Stimulated activated naive B cell treated with anti-CD40 and anti-IgM and Interleukin-4, amounts not matched to agents 10 μg/mL and 1 μg/mL and 100 μg/mL, for 72 hours (primary cell): Measurements from ENCODE around the gene ITGA2.
A peak's percentile ranks its signal among the peaks of the same experiment; 100 is the strongest.

ENCODE experiments used
- ATAC-seq, 2 donors: fragments of 150-1000 bp; cut with Tn5 transposase; replicated peaks; 2 replicates each; pipeline ENCODE4 v1.10.0; 2021; ENCODE audit warnings: moderate library complexity in 1 of 2
- DNase-seq: peaks from one replicate; pipeline ENCODE4 v3.0.0; 2021
- H3K27ac Mint-ChIP-seq: one replicate; pipeline ENCODE4 v1.8.0; 2022; ENCODE audit warnings: mild to moderate bottlenecking, mixed read lengths
- H3K27me3 Mint-ChIP-seq, 2 donors: one replicate each; pipeline ENCODE4 v1.8.0; 2022; ENCODE audit warnings: mixed read lengths in 2 of 2
- H3K36me3 Mint-ChIP-seq, 2 donors: one replicate each; pipeline ENCODE4 v1.8.0; 2022; ENCODE audit warnings: mixed read lengths in 2 of 2, mild to moderate bottlenecking in 1 of 2
- H3K4me1 Mint-ChIP-seq, 2 donors: one replicate each; pipeline ENCODE4 v1.8.0; 2022; ENCODE audit warnings: mixed read lengths in 2 of 2, mild to moderate bottlenecking in 1 of 2
- H3K4me3 Mint-ChIP-seq, 2 donors: one replicate each; pipeline ENCODE4 v1.8.0; 2022; ENCODE audit warnings: mild to moderate bottlenecking in 2 of 2, mixed read lengths in 2 of 2, moderate library complexity in 1 of 2
- H3K9me3 Mint-ChIP-seq, 2 donors: one replicate each; pipeline ENCODE4 v1.8.0; 2022; ENCODE audit warnings: mixed read lengths in 2 of 2, mild to moderate bottlenecking in 1 of 2

The ITGA2 gene

GRCh38 chr5:53038196-53038847 is 49.2 kb downstream of the ITGA2 start:
- Mint-ChIP-seq H3K4me1 (peaks cover 2 to 6% of the 10 kb centered on the region in 2 donors), H3K27ac (no peak overlapping the region), H3K9me3 (no peaks in the 10 kb centered on the region), H3K27me3 (peaks cover 0 to 4% of the 10 kb centered on the region in 2 donors), H3K36me3 (no peaks in the 10 kb centered on the region), H3K4me3 (no peak overlapping the region)
- ATAC-seq (no peak), DNase-seq (no peak)

GRCh38 chr5:53039855-53040254 is 50.7 kb downstream of the ITGA2 start:
- Mint-ChIP-seq H3K4me1 (peaks cover 2 to 6% of the 10 kb centered on the region in 2 donors), H3K27me3 (peaks cover 0 to 4% of the 10 kb centered on the region in 2 donors), H3K4me3 (no peak overlapping the region), H3K36me3 (no peaks in the 10 kb centered on the region), H3K27ac (no peak overlapping the region), H3K9me3 (no peaks in the 10 kb centered on the region)
- no peak for ATAC-seq
- DNase-seq, result no peak

- H3K4me3 Mint-ChIP-seq, result no peak overlapping the region
- no peaks in the 10 kb centered on the region for H3K9me3 Mint-ChIP-seq
- peak; percentile 89 to 93 for ATAC-seq
- DNase-seq, result no peak
- no peaks in the 10 kb centered on the region for H3K36me3 Mint-ChIP-seq
- H3K4me1 Mint-ChIP-seq, result peaks cover 2 to 6% of the 10 kb centered on the region in 2 donors
- H3K27me3 Mint-ChIP-seq, result peaks cover 0 to 4% of the 10 kb centered on the region in 2 donors
- H3K27ac Mint-ChIP-seq, result no peak overlapping the region
Measured at GRCh38 chr5:53041071-53041692, 52.0 kb downstream of the ITGA2 start.

DNA sequence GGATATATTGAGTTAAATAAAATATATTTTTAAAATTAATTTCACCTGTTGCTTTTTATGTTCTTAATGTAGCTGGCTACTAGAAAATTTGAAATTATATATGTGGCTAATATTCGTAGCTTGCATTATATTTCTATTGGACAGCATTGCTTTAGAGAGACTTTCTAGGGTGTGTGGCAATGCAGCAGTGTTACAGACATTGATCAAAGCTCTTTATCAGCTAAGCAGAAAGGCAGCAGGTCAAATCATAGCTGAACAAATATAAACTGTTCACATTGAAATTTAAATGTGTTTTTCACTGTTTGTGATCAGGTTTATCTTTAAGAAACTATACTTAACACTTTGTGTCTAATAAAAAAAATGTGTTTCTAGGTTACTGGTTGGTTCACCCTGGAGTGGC is 52.6 kb downstream of the ITGA2 start:
- no peaks in the 10 kb centered on the region for H3K9me3 Mint-ChIP-seq
- DNase-seq, result no peak
- no peak for ATAC-seq
- no peak overlapping the region for H3K27ac Mint-ChIP-seq
- no peaks in the 10 kb centered on the region for H3K36me3 Mint-ChIP-seq
- H3K27me3 Mint-ChIP-seq, result peaks cover 0 to 4% of the 10 kb centered on the region in 2 donors
- no peak overlapping the region for H3K4me3 Mint-ChIP-seq
- peaks cover 2 to 6% of the 10 kb centered on the region in 2 donors for H3K4me1 Mint-ChIP-seq

DNA sequence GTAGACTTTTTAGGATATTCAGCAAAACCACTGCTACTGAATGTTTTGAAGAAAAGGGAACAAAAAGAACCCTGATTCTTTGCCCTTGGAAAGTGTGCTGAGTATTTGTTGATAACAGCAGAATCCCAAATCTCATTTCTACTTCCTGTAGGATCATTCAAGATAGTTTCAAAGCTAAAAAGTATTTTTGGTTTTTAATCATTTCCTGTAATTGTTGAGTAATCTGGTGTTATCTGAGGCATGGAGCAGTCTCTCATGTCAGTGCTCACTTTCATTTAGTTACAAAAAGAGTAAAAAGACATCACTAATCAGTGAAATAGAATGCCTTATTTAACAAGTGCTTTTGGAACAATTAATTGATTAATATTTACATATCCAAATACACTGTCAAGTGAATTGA is 56.1 kb downstream of the ITGA2 start:
- no peak overlapping the region for H3K4me3 Mint-ChIP-seq
- ATAC-seq, result no peak
- H3K27ac Mint-ChIP-seq, result no peak overlapping the region

DNA sequence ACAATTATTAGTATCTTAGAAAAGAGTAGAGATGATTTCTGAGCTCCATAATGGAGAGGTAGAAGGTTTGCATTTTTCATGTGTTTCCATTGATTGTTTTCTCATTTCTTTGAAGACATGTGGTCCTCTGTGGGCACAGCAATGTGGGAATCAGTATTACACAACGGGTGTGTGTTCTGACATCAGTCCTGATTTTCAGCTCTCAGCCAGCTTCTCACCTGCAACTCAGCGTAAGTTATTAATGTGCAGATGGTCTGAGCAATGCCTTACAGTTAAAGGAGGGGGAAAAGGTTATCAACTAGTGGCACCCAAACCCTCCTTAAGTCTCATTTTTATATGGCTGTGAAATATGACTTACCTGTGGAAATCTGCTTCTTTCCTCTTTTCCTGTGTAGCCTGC is 59.1 kb downstream of the ITGA2 start:
- Mint-ChIP-seq H3K4me1 (no peaks in the 10 kb centered on the region), H3K4me3 (no peak overlapping the region), H3K9me3 (no peaks in the 10 kb centered on the region), H3K36me3 (no peaks in the 10 kb centered on the region), H3K27ac (no peak overlapping the region), H3K27me3 (no peaks in the 10 kb centered on the region)
- no peak for ATAC-seq
- DNase-seq, result no peak

More for the DNA sequence above, 56.1 kb downstream of the ITGA2 start:
- no peaks in the 10 kb centered on the region for H3K9me3 Mint-ChIP-seq
- no peak for DNase-seq
- no peaks in the 10 kb centered on the region for H3K27me3 Mint-ChIP-seq
- peaks cover 2 to 6% of the 10 kb centered on the region in 2 donors for H3K4me1 Mint-ChIP-seq
- no peaks in the 10 kb centered on the region for H3K36me3 Mint-ChIP-seq

- no peaks in the 10 kb centered on the region for H3K4me1 Mint-ChIP-seq
- H3K27me3 Mint-ChIP-seq, result no peaks in the 10 kb centered on the region
- no peak overlapping the region for H3K27ac Mint-ChIP-seq
- H3K4me3 Mint-ChIP-seq, result no peak overlapping the region
- ATAC-seq (no peak), DNase-seq (no peak)
- no peaks in the 10 kb centered on the region for H3K36me3 Mint-ChIP-seq
- no peaks in the 10 kb centered on the region for H3K9me3 Mint-ChIP-seq
Measured at GRCh38 chr5:53052499-53052898, 63.3 kb downstream of the ITGA2 start.

GRCh38 chr5:53053364-53053763 is 64.2 kb downstream of the ITGA2 start:
- Mint-ChIP-seq H3K9me3 (no peaks in the 10 kb centered on the region), H3K4me3 (no peak overlapping the region), H3K4me1 (no peaks in the 10 kb centered on the region), H3K36me3 (no peaks in the 10 kb centered on the region), H3K27me3 (no peaks in the 10 kb centered on the region), H3K27ac (no peak overlapping the region)
- no peak for ATAC-seq
- DNase-seq, result no peak

- no peaks in the 10 kb centered on the region for H3K27me3 Mint-ChIP-seq
- H3K36me3 Mint-ChIP-seq, result no peaks in the 10 kb centered on the region
- DNase-seq, result no peak
- H3K27ac Mint-ChIP-seq, result no peak overlapping the region
- no peaks in the 10 kb centered on the region for H3K4me1 Mint-ChIP-seq
- ATAC-seq, result no peak
- no peaks in the 10 kb centered on the region for H3K9me3 Mint-ChIP-seq
- H3K4me3 Mint-ChIP-seq, result no peak overlapping the region
Measured at GRCh38 chr5:53055365-53055764, 66.2 kb downstream of the ITGA2 start.

DNA sequence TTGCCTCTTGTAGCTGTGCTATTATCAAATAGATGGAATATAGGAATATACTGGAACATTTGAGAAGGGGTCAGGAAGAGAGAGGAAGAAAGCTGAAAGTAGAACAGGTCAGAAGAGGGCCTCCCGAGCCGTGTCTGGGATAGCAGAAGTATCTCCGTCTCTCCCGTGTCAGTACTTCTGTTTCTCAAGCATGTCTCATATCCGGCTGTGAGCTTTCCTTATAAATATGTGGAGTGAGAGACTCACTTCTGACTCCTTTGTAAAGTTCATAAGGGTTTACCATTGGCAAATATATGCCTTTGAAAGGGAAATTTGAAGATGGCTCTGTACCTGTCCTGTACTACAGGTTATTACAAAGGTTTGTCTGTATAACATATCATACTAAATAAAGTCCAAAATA is 70.1 kb downstream of the ITGA2 start:
- H3K9me3 Mint-ChIP-seq, result no peaks in the 10 kb centered on the region
- ATAC-seq, result no peak
- H3K4me3 Mint-ChIP-seq, result no peak overlapping the region
- no peaks in the 10 kb centered on the region for H3K36me3 Mint-ChIP-seq
- H3K4me1 Mint-ChIP-seq, result no peaks in the 10 kb centered on the region
- no peaks in the 10 kb centered on the region for H3K27me3 Mint-ChIP-seq
- no peak for DNase-seq
- no peak overlapping the region for H3K27ac Mint-ChIP-seq

GRCh38 chr5:53063176-53063575 is 74.0 kb downstream of the ITGA2 start:
- Mint-ChIP-seq H3K27ac (no peak overlapping the region), H3K36me3 (no peaks in the 10 kb centered on the region), H3K27me3 (no peaks in the 10 kb centered on the region), H3K4me1 (no peaks in the 10 kb centered on the region), H3K9me3 (no peaks in the 10 kb centered on the region), H3K4me3 (no peak overlapping the region)
- no peak for ATAC-seq
- no peak for DNase-seq

DNA sequence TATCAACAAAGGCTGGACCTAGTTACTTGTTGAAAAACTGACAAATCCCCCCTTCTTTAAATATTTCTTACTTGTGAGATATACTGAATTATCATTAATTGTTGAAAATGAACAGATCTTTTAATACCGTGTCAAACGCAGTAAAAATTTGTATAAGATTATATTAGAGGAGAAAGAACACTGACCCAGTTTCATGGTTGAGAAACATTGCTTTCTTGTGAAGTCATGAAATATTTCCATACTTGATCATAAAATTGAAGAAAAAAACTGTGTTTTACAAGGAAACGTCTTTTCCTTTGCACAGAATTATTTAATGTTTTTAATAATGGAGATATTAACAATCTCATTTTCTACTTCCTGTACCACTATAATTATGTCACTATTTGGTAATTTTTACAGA is 74.6 kb downstream of the ITGA2 start:
- no peak for ATAC-seq
- no peak for DNase-seq
- Mint-ChIP-seq H3K4me1 (no peaks in the 10 kb centered on the region), H3K36me3 (no peaks in the 10 kb centered on the region), H3K9me3 (no peaks in the 10 kb centered on the region), H3K4me3 (no peak overlapping the region), H3K27ac (no peak overlapping the region), H3K27me3 (no peaks in the 10 kb centered on the region)

DNA sequence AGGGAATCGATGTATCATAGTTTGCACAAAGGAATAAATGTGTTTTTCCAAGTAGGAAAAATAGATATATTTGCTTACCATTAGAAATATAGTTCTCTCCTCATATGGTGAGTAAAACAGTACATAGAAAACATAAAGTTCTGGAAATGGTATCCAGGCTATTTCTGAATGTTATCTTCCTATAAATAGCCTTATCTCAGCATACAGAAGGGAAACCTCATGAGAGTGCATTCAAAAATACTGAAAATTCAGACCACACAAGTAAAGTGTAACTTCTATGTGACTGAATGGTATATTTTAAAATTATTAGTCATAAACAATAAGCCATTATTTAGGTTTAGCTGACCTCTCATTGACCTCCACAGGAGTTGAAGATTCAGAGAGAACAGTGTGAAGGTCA is 76.9 kb downstream of the ITGA2 start:
- DNase-seq, result no peak
- no peak overlapping the region for H3K27ac Mint-ChIP-seq

GRCh38 chr5:53067641-53068040 is 78.5 kb downstream of the ITGA2 start:
- no peak for ATAC-seq
- no peaks in the 10 kb centered on the region for H3K27me3 Mint-ChIP-seq
- H3K4me1 Mint-ChIP-seq, result no peaks in the 10 kb centered on the region
- H3K27ac Mint-ChIP-seq, result no peak overlapping the region
- no peak for DNase-seq
- H3K4me3 Mint-ChIP-seq, result no peak overlapping the region
- no peaks in the 10 kb centered on the region for H3K9me3 Mint-ChIP-seq
- H3K36me3 Mint-ChIP-seq, result no peaks in the 10 kb centered on the region

More for the DNA sequence above, 76.9 kb downstream of the ITGA2 start:
- no peaks in the 10 kb centered on the region for H3K9me3 Mint-ChIP-seq
- no peaks in the 10 kb centered on the region for H3K4me1 Mint-ChIP-seq
- H3K27me3 Mint-ChIP-seq, result no peaks in the 10 kb centered on the region
- H3K4me3 Mint-ChIP-seq, result no peak overlapping the region
- H3K36me3 Mint-ChIP-seq, result no peaks in the 10 kb centered on the region
- no peak for ATAC-seq

- H3K27ac Mint-ChIP-seq, result no peak overlapping the region
- no peaks in the 10 kb centered on the region for H3K9me3 Mint-ChIP-seq
- H3K36me3 Mint-ChIP-seq, result no peaks in the 10 kb centered on the region
- ATAC-seq (no peak), DNase-seq (no peak)
- no peaks in the 10 kb centered on the region for H3K4me1 Mint-ChIP-seq
- peaks cover 0 to 4% of the 10 kb centered on the region in 2 donors for H3K27me3 Mint-ChIP-seq
- H3K4me3 Mint-ChIP-seq, result no peak overlapping the region
Measured at GRCh38 chr5:53068291-53068836, 79.2 kb downstream of the ITGA2 start.
